Fibroblast of mammary gland (primary cell): ENCODE measurements around the gene TCEAL5.
"Not testable (repeated sequence)": the region's sequence is repeated elsewhere in the genome, so short reads cannot be mapped to it uniquely, and the experiment has no call there.

Experiments
- DNase-seq: peaks from one replicate; pipeline ENCODE4 v3.0.0-alpha.2; 2010; ENCODE audit warnings: low read depth
- H3K4me3 ChIP-seq: 2 replicates; pipeline ENCODE4 v1.5.1; 2011; ENCODE audit warnings: low read depth, mild to moderate bottlenecking, low read length, moderate library complexity; ENCODE audit not compliant: control insufficient read depth
- TF ChIP-seq, protein P1 (sequence below): conservative IDR thresholded peaks from 2 replicates; pipeline ENCODE4 v1.5.1; 2011; ENCODE audit warnings: low read depth, low read length, inconsistent platforms; ENCODE audit not compliant: control insufficient read depth, insufficient read depth

Gene TCEAL5, protein sequence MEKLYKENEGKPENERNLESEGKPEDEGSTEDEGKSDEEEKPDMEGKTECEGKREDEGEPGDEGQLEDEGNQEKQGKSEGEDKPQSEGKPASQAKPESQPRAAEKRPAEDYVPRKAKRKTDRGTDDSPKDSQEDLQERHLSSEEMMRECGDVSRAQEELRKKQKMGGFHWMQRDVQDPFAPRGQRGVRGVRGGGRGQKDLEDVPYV

DNA sequence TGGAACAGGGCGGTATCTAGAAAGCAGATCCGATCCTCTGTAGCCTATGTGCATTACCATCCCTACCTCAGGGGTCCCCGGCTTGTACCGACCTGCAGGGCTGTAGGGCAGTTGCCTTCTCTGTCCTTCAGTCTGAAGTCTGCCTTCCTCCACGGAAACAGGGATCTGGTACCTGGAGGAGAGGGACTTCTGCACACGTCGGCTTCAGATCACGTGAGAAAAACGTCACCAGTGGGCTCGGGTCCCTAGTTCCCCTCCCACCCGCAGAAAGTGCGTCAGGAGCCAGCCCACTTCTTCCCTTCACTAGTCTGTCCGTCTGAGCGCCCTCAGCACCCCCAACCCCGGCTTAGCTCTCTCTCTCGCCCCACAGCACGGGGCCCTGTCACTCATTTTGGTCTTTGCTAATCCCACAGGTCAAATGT, at the start of gene TCEAL5:
Gene TCEAL5, minus strand, starts transcription at position 170 of the 422 bp plus-strand sequence. CDS start 2,187 bp downstream, outside the sequence.
- no peak within 1 kb of the TSS for H3K4me3 ChIP-seq
- TF ChIP-seq, protein P1, sequence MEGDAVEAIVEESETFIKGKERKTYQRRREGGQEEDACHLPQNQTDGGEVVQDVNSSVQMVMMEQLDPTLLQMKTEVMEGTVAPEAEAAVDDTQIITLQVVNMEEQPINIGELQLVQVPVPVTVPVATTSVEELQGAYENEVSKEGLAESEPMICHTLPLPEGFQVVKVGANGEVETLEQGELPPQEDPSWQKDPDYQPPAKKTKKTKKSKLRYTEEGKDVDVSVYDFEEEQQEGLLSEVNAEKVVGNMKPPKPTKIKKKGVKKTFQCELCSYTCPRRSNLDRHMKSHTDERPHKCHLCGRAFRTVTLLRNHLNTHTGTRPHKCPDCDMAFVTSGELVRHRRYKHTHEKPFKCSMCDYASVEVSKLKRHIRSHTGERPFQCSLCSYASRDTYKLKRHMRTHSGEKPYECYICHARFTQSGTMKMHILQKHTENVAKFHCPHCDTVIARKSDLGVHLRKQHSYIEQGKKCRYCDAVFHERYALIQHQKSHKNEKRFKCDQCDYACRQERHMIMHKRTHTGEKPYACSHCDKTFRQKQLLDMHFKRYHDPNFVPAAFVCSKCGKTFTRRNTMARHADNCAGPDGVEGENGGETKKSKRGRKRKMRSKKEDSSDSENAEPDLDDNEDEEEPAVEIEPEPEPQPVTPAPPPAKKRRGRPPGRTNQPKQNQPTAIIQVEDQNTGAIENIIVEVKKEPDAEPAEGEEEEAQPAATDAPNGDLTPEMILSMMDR: no peak
- DNase-seq: no peak

DNA sequence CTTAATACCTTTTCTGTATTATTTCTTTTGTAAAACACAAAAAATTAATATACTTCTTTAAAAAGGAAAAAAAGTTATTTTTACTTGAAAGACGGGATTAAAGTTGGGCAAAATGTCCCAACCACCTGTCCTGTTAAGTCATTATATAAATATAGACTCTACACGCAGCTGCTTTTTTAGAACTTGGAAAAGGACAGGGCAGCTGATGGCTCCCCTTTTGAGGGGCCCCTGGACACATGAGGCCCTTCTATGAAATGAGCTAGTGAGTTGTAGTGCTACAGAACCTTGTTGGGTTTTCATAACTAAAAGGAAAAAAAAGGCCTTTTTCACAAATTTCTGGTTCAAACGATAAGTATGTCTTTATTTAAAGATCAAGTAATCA, 34.8 kb upstream of the TCEAL5 start:
- TF ChIP-seq, protein P1: no peak
- no peak overlapping the region for H3K4me3 ChIP-seq
- no peak for DNase-seq

DNA sequence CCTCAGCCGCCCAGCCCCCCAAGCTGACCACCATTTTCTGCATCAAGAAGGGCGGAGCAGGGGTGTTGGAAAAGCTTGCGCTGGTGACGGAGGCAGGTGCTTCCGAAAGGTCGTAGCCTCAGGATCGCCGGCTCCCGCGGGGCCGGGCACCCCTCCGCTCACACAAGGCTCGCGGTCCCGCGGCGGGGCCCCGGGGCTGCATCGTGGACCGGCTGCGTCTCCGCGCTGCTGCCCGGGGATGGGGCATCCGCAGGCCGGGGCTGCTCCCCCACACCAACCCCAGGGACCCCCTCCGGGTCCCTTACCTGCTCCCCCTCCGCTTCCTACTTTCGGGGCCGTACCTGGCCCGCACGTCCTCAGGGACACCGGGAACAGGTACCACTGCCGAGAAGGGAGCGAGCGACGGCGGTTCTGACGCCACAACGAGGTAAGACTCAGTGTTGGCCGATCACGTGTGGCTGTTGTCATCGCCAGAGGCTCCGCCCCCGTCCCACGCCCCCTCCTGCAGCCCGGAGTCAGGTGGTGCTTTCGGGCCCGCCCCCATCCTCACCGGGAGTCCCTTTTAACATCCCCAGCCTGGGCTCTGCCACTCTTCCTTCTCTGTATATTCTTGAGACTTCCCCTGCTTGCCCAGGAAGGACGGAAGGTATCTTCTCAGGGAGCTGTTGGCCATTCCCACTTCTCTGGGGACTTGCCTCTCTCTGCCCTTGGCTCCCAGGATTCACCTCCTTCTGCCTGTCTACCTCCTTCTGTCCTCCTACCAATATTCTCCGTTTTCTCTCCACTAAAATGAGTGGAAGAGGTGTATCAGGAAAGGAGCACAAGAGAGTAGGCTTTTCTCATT, 34.2 kb upstream of the TCEAL5 start, which contains the start of gene BEX2:
Gene BEX2, minus strand, starts transcription at position 436 of the 844 bp plus-strand sequence. CDS start 1,014 bp downstream, outside the sequence.
- TF ChIP-seq, protein P1: no peak
- peak; percentile 22 for DNase-seq
- H3K4me3 ChIP-seq: peak within 1 kb of the TSS; percentile 38

DNA sequence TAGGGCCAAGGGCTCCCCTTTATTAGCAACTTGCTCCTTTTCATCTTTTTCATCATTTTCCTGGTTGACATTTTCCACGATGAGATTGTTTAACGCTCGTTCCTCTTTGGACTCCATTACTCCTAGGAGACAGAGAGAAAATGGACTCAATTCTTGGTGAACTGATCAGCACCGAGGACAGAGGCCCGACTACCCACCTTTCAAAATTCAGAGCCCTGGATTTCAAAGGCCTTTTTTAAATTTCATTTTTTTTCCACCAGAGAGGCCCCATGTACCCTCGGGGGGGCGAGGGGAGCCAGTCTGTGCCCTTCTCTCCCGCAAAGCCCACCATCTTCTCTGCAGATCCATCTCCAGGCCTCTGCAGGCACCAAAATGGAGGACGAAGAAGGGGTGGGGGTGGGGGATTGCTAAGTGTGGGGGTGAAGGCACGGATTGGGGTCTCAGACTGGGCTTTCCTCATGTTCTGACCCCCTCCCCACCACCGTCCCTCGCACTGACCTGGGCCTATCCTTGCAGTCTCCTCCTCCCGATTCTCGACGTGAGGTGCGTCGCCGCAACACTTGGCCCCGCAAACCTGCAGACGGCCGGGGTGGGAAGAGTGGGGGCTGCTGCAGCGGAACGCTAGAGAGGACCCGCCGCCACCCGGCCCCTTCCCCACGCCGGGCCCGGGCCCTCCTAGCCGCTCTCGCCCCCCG, 33.5 kb upstream of the TCEAL5 start:
- no peak for DNase-seq
- H3K4me3 ChIP-seq: no peak overlapping the region

DNA sequence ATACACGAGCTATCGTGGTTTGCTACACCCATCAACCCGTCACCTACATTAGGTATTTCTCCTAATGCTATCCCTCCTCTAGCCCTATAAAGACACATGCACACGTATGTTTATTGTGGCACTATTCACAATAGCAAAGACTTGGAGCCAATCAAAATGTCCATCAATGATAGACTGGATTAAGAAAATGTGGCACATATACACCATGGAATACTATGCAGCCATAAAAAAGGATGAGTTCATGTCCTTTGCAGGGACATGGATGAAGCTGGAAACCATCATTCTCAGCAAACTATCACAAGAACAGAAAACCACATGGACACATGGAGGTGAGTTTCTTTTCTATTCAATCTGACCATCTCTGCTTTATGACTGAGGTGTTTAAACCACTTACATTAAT, 29.1 kb upstream of the TCEAL5 start:
- DNase-seq, H3K4me3 ChIP-seq: not testable (repeated sequence)

More for the DNA sequence above, 33.5 kb upstream of the TCEAL5 start:
- TF ChIP-seq, protein P1: no peak

DNA sequence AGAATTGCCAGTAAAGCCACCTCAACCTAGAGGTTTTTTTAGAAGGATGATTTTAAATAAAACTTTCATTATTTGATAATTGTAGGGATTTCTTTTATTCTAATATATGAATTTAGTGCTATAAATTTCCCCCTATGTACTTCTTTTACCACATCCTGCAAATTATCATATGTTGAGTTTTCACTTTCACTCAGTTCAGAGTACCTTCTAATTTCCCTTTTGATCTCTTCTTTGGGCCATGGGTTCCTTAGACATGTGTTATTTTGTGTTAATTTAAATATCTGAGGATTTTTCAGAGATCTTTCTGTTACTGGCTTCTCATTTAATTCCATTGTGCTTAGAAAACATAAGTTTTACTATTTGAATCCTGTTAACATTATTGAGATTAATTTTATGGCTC, 28.2 kb upstream of the TCEAL5 start:
- DNase-seq: no peak
- TF ChIP-seq, protein P1: no peak
- no peak overlapping the region for H3K4me3 ChIP-seq
